ENCODE data around the gene ZBTB7C.

- TF ChIP-seq, protein P1, sequence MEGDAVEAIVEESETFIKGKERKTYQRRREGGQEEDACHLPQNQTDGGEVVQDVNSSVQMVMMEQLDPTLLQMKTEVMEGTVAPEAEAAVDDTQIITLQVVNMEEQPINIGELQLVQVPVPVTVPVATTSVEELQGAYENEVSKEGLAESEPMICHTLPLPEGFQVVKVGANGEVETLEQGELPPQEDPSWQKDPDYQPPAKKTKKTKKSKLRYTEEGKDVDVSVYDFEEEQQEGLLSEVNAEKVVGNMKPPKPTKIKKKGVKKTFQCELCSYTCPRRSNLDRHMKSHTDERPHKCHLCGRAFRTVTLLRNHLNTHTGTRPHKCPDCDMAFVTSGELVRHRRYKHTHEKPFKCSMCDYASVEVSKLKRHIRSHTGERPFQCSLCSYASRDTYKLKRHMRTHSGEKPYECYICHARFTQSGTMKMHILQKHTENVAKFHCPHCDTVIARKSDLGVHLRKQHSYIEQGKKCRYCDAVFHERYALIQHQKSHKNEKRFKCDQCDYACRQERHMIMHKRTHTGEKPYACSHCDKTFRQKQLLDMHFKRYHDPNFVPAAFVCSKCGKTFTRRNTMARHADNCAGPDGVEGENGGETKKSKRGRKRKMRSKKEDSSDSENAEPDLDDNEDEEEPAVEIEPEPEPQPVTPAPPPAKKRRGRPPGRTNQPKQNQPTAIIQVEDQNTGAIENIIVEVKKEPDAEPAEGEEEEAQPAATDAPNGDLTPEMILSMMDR (IDR thresholded peaks at IDR 0.05): no peak
- TF ChIP-seq POLR2A (IDR thresholded peaks at IDR 0.05): no peak
Observed at GRCh38 chr18:48192542-48192941, 216.6 kb downstream of the ZBTB7C start.

Data from esophagus squamous epithelium (tissue), 4 donors.